HG03064 (cell line): ENCODE data around the gene RDH11.
"Not testable (repeated sequence)": the region's sequence is repeated elsewhere in the genome, so short reads cannot be mapped to it uniquely, and the experiment has no call there.

Experiments used
- ATAC-seq: cut with Tn5 transposase; IDR thresholded peaks from one replicate; pipeline ENCODE4 v1.9.1; 2021; ENCODE audit warnings: low read depth; ENCODE audit not compliant: unreplicated experiment

The RDH11 gene, protein sequence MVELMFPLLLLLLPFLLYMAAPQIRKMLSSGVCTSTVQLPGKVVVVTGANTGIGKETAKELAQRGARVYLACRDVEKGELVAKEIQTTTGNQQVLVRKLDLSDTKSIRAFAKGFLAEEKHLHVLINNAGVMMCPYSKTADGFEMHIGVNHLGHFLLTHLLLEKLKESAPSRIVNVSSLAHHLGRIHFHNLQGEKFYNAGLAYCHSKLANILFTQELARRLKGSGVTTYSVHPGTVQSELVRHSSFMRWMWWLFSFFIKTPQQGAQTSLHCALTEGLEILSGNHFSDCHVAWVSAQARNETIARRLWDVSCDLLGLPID

GRCh38 chr14:67695394-67695949 is at the start of gene RDH11:
RDH11 (minus strand) TSS chr14:67695764; CDS start chr14:67695703, 61 bp downstream.
- peak; percentile 90 for ATAC-seq

DNA sequence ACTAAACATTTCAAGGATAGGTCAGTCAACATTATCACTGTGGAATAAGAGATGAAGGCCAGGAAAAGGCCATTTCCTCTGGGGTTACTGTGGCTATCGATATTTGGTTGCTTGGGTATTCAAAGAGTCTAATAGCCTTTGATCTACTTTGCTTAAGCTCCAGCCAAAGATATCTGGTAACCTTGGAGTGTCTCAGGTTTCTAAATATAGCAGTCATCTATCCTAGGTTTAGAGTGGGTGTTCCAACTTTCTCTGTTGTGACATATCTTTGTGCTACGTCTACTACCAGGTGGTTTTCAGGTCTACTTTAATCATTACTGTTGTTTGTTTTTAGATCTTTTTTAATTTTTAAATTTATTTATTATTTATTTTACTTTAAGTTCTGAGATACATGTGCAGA is 48.5 kb upstream of the RDH11 start:
- no peak for ATAC-seq

- no peak for ATAC-seq
These were observed 43.4 kb upstream of the RDH11 start for GRCh38 chr14:67738740-67739504.

DNA sequence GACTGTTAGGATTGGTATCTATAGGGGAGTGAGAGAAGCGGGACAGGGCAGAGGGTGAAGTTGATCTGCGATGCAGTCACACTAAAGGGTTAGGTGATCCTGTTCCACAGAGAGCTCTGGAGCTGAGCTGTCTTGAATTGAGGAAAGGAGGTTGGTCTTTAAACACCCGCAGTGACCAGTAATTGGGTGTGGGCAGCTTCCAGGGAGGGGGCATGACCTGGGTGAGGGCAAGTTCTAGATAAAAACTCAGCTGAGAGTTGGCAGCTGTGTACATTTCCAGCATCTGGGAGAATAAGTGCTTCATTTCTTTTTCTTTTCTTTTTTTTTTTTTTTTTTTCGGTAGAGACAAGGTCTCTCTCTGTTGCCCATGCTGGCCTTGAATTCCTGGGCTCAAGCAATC is 41.2 kb upstream of the RDH11 start:
- ATAC-seq = no peak

GRCh38 chr14:67735336-67736147 is 40.0 kb upstream of the RDH11 start:
- no peak for ATAC-seq

DNA sequence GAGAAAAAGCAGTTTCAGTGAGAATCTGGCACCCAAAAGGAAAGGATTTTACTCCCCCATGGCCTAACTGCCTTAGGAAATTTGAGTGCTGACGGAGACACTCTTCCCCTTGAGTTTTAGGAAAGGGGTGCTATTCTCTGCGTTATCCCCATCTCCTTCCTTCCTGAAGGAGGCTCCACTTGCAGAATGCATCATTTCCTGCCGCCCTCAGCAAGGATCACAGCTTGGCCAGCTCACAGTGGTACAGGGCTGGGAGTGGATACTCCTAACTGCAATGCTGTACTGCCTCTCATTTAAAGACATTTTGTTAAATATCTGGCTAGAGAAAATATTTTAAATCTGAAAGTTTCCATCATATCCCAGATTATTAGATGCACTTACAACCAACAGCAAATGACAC is 39.1 kb upstream of the RDH11 start:
- ATAC-seq = no peak

- ATAC-seq = no peak
These were observed 38.1 kb upstream of the RDH11 start for GRCh38 chr14:67733616-67734015.

- no peak for ATAC-seq
These were observed 33.7 kb upstream of the RDH11 start for GRCh38 chr14:67729072-67729885.

GRCh38 chr14:67728258-67728657 is 32.7 kb upstream of the RDH11 start:
- no peak for ATAC-seq

- ATAC-seq = no peak
These were observed 31.8 kb upstream of the RDH11 start for GRCh38 chr14:67727361-67727760.

- ATAC-seq = no peak
These were observed 29.6 kb upstream of the RDH11 start for GRCh38 chr14:67725171-67725570.

DNA sequence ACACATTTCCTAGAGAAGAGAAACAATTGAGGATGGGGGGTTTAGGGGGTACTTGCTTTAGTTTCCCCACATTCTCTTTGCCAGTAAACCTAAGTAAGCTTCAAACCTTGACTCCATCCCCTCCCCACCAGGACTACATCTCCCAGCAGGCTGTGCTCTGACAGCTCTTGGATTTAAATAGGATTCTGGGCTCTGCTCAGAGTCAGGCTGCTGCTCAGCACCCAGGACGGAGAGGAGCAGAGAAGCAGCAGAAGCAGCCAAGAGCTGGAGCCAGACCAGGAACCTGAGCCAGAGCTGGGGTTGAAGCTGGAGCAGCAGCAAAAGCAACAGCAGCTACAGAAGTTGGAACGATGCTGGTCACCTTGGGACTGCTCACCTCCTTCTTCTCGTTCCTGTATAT is 26.7 kb upstream of the RDH11 start:
- ATAC-seq = no peak

GRCh38 chr14:67721875-67722274 is 26.3 kb upstream of the RDH11 start:
- ATAC-seq = no peak

DNA sequence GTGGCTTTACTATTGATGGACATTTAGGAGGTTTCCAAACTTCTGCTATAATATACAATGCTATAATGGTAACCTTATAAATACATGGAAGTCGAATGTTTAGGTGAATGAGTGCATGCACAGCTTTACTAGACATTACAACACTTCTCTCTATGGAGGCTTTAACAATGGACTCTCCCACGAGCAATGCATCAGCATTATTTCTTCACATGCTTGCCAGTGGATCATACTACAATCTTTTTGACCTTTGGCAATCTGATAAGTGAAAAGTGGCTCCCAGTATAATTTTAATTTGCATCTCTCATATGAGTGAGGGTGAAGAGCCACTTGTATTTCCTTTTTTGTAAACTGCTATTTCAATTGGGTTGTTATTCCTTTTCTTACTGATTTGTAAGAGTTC is 24.3 kb upstream of the RDH11 start:
- no peak for ATAC-seq

GRCh38 chr14:67719385-67719784 is 23.8 kb upstream of the RDH11 start:
- ATAC-seq = not testable (repeated sequence)

- ATAC-seq = no peak
These were observed 22.7 kb upstream of the RDH11 start for GRCh38 chr14:67718265-67718664.

GRCh38 chr14:67717048-67717447 is 21.5 kb upstream of the RDH11 start:
- ATAC-seq = no peak

- no peak for ATAC-seq
These were observed 14.6 kb upstream of the RDH11 start for GRCh38 chr14:67710209-67710608.

GRCh38 chr14:67709796-67710195 is 14.2 kb upstream of the RDH11 start:
- not testable (repeated sequence) for ATAC-seq

DNA sequence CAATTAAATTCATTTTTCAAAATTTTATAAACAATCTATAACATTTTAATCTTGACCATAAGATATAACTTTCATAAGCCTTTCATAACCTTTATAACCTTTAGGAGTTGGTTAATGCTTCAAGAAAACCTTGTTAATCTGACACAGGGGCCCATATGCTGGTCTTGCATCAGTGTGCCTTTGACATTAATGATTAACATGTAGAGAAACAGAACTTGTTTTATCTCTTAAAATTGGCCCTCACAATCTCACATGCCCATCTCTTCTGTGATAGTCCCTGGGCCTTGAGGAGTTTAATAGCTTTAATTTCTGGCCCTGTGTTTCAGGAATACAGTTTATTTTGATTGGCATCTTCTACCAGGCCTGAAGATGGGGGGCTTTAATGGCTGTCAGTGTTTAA is 13.8 kb upstream of the RDH11 start:
- not testable (repeated sequence) for ATAC-seq
